Measurements from ENCODE around the gene ISG20. TPM values are rescaled to one million over a fixed set of nuclear protein-coding genes. Genes with fewer than 3 reads are reported as not detected.

The ISG20 gene
- total and polyA plus RNA-seq, 4 donors = 6.8 to 36.5 (median 14.3) TPM

GRCh38 chr15:88617031-88617722 lies 21.6 kb upstream of the ISG20 start (continued):
- no peak for TF ChIP-seq CTCF (IDR thresholded peaks at IDR 0.05; ENCODE audit: low read depth, low read length, missing input control)
- no peak for TF ChIP-seq ATF3 (IDR thresholded peaks at IDR 0.05)

- TF ChIP-seq YY1 (IDR thresholded peaks at IDR 0.05) (no peak), SP1 (IDR thresholded peaks at IDR 0.05) (no peak)
- Histone ChIP-seq H3K27ac (ENCODE audit: low read depth in 1 of 2, low read length in 2 of 2) (no peak overlapping the region), H3K4me3 (ENCODE audit: low read depth in 1 of 3, low read length in 3 of 3) (no peak overlapping the region), H3K36me3 (ENCODE audit: control insufficient read depth in 4 of 4, insufficient read depth in 3 of 4, low read depth in 1 of 4, low read length in 3 of 4) (no peaks in the 10 kb centered on the region), H3K4me1 (ENCODE audit: control insufficient read depth in 4 of 4, insufficient read depth in 4 of 4, low read length in 3 of 4) (peaks cover 8 to 35% (median 29%) of the 10 kb centered on the region in 4 donors), H3K9me3 (ENCODE audit: control insufficient read depth in 4 of 4, low read length in 3 of 4) (no peaks in the 10 kb centered on the region), H3K27me3 (ENCODE audit: control insufficient read depth in 4 of 4, insufficient read depth in 4 of 4, low read length in 3 of 4) (no peaks in the 10 kb centered on the region), H3K9ac (ENCODE audit: low read depth in 1 of 2, low read length in 2 of 2) (no peak overlapping the region)
- no peak for DNase-seq (ENCODE audit: low spot score)
- 95% methylated on average over 1 of the region's 1 CpG for WGBS
Observed at GRCh38 chr15:88617790-88618189, 21.0 kb upstream of the ISG20 start.

- H3K9ac ChIP-seq (ENCODE audit: low read depth in 1 of 2, low read length in 2 of 2) = no peak overlapping the region
- H3K4me3 ChIP-seq (ENCODE audit: low read depth in 1 of 3, low read length in 3 of 3) = no peak overlapping the region
- no peaks in the 10 kb centered on the region for H3K36me3 ChIP-seq (ENCODE audit: control insufficient read depth in 4 of 4, insufficient read depth in 3 of 4, low read depth in 1 of 4, low read length in 3 of 4)
- no peaks in the 10 kb centered on the region for H3K9me3 ChIP-seq (ENCODE audit: control insufficient read depth in 4 of 4, low read length in 3 of 4)
- DNase-seq (ENCODE audit: low spot score) = no peak
- H3K27me3 ChIP-seq (ENCODE audit: control insufficient read depth in 4 of 4, insufficient read depth in 4 of 4, low read length in 3 of 4) = no peaks in the 10 kb centered on the region
- peaks cover 10 to 36% (median 30%) of the 10 kb centered on the region in 4 donors for H3K4me1 ChIP-seq (ENCODE audit: control insufficient read depth in 4 of 4, insufficient read depth in 4 of 4, low read length in 3 of 4)
- no peak overlapping the region for H3K27ac ChIP-seq (ENCODE audit: low read depth in 1 of 2, low read length in 2 of 2)
- TF ChIP-seq CTCF (IDR thresholded peaks at IDR 0.05; ENCODE audit: low read depth, low read length, missing input control) (no peak), RXRA (IDR thresholded peaks at IDR 0.05) (no peak)
Observed at GRCh38 chr15:88618686-88619085, 20.1 kb upstream of the ISG20 start.

GRCh38 chr15:88619796-88620195 lies 19.0 kb upstream of the ISG20 start:
- Histone ChIP-seq H3K9ac (ENCODE audit: low read depth in 1 of 2, low read length in 2 of 2) (no peak overlapping the region), H3K9me3 (ENCODE audit: control insufficient read depth in 4 of 4, low read length in 3 of 4) (no peaks in the 10 kb centered on the region), H3K27me3 (ENCODE audit: control insufficient read depth in 4 of 4, insufficient read depth in 4 of 4, low read length in 3 of 4) (no peaks in the 10 kb centered on the region), H3K27ac (ENCODE audit: low read depth in 1 of 2, low read length in 2 of 2) (no peak overlapping the region), H3K4me1 (ENCODE audit: control insufficient read depth in 4 of 4, insufficient read depth in 4 of 4, low read length in 3 of 4) (peaks cover 12 to 39% (median 24%) of the 10 kb centered on the region in 4 donors), H3K36me3 (ENCODE audit: control insufficient read depth in 4 of 4, insufficient read depth in 3 of 4, low read depth in 1 of 4, low read length in 3 of 4) (no peaks in the 10 kb centered on the region), H3K4me3 (ENCODE audit: low read depth in 1 of 3, low read length in 3 of 3) (no peak overlapping the region)
- DNase-seq (ENCODE audit: low spot score) = no peak
- WGBS = 81% methylated on average over 2 of the region's 2 CpGs
- TF ChIP-seq NR2F2 (IDR thresholded peaks at IDR 0.05) (no peak), YY1 (IDR thresholded peaks at IDR 0.05) (no peak), JUND (IDR thresholded peaks at IDR 0.05) (no peak), FOXA1 (IDR thresholded peaks at IDR 0.05) (no peak), REST (IDR thresholded peaks at IDR 0.05) (no peak), HNF4G (IDR thresholded peaks at IDR 0.05) (no peak), RAD21 (IDR thresholded peaks at IDR 0.05) (no peak), GABPA (IDR thresholded peaks at IDR 0.05 in 1 of 2, conservative IDR thresholded peaks at IDR 0.05 in 1 of 2) (no peak), HNF4A (conservative IDR thresholded peaks at IDR 0.05) (no peak), RXRA (IDR thresholded peaks at IDR 0.05) (no peak), CTCF (IDR thresholded peaks at IDR 0.05; ENCODE audit: low read depth, low read length, missing input control) (no peak), TAF1 (conservative IDR thresholded peaks at IDR 0.05) (no peak), ATF3 (IDR thresholded peaks at IDR 0.05) (no peak), SP1 (IDR thresholded peaks at IDR 0.05) (no peak)
